Lower leg skin (tissue), 3 donors: Measurements from ENCODE around the gene PROM1.

Experiments
- POLR2A ChIP-seq, 2 donors: fragments of 450-650 bp; IDR thresholded peaks; one replicate each; pipeline ENCODE4 v1.6.1; 2016 to 2017; ENCODE audit warnings: antibody characterized with exemption in 2 of 2, mild to moderate bottlenecking in 1 of 2, moderate library complexity in 1 of 2
- TF ChIP-seq, protein P1 (sequence below), 3 donors: fragments of 450-650 bp; IDR thresholded peaks; one replicate each; pipeline ENCODE4 v1.5.1; 2016; ENCODE audit warnings: antibody characterized with exemption in 3 of 3, mild to moderate bottlenecking in 3 of 3, moderate library complexity in 2 of 3

DNA sequence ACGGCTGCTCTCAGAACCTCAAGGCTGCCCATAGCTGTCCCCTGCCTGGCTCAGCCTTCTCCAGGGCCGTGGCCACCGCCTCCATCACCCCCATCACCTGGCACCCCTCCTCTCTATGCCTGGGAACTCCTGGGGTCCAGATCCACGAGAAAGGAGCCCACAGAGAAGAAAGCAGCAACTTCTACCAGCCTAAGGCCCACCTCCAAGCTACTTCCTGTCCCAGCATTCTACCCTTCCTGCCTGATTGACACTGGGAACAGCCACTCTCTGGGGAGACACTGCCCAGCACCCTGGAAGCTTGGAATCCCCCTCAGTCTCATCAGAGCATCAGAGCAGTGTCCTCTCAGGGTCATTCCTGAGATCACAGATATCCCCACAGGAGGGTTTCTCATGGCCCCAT is 36.9 kb upstream of the PROM1 start:
- TF ChIP-seq POLR2A (IDR thresholded peaks at IDR 0.05) = no peak
- TF ChIP-seq, protein P1, sequence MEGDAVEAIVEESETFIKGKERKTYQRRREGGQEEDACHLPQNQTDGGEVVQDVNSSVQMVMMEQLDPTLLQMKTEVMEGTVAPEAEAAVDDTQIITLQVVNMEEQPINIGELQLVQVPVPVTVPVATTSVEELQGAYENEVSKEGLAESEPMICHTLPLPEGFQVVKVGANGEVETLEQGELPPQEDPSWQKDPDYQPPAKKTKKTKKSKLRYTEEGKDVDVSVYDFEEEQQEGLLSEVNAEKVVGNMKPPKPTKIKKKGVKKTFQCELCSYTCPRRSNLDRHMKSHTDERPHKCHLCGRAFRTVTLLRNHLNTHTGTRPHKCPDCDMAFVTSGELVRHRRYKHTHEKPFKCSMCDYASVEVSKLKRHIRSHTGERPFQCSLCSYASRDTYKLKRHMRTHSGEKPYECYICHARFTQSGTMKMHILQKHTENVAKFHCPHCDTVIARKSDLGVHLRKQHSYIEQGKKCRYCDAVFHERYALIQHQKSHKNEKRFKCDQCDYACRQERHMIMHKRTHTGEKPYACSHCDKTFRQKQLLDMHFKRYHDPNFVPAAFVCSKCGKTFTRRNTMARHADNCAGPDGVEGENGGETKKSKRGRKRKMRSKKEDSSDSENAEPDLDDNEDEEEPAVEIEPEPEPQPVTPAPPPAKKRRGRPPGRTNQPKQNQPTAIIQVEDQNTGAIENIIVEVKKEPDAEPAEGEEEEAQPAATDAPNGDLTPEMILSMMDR (IDR thresholded peaks at IDR 0.05) = no peak
